ENCODE data around the gene WDR72.

DNA sequence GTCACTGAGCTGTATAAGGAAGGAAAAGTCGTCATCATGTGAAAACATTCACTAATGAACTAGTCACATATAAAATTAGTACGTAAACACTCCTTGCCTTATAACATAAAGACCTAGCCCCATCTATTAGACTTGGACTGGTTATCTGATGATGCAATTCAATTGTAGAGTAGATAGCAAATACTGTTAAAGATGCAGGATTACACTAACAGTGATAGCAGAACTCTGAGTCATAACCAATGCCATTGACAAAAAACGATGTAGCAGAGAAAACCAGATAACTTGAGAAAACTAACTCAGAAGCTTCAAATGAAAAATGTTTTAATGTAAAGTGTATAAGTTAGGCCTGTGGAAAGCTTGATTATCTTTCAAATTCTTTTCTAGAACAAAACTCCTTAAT lies 132.2 kb downstream of the WDR72 start:
- TF ChIP-seq, protein P1, sequence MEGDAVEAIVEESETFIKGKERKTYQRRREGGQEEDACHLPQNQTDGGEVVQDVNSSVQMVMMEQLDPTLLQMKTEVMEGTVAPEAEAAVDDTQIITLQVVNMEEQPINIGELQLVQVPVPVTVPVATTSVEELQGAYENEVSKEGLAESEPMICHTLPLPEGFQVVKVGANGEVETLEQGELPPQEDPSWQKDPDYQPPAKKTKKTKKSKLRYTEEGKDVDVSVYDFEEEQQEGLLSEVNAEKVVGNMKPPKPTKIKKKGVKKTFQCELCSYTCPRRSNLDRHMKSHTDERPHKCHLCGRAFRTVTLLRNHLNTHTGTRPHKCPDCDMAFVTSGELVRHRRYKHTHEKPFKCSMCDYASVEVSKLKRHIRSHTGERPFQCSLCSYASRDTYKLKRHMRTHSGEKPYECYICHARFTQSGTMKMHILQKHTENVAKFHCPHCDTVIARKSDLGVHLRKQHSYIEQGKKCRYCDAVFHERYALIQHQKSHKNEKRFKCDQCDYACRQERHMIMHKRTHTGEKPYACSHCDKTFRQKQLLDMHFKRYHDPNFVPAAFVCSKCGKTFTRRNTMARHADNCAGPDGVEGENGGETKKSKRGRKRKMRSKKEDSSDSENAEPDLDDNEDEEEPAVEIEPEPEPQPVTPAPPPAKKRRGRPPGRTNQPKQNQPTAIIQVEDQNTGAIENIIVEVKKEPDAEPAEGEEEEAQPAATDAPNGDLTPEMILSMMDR (IDR thresholded peaks at IDR 0.05): no peak
- no peak for TF ChIP-seq EZH2 (IDR thresholded peaks at IDR 0.05; ENCODE audit: borderline replicate concordance, insufficient read depth, low read depth, low read length, poor library complexity, severe bottlenecking)

All from B cell (primary cell).